GM18907 (cell line): ENCODE data around the gene GAB2.

ENCODE experiments used
- ATAC-seq: cut with Tn5 transposase; IDR thresholded peaks from one replicate; pipeline ENCODE4 v1.9.1; 2021; ENCODE audit warnings: mild to moderate bottlenecking, moderate library complexity; ENCODE audit not compliant: unreplicated experiment

Gene GAB2

DNA sequence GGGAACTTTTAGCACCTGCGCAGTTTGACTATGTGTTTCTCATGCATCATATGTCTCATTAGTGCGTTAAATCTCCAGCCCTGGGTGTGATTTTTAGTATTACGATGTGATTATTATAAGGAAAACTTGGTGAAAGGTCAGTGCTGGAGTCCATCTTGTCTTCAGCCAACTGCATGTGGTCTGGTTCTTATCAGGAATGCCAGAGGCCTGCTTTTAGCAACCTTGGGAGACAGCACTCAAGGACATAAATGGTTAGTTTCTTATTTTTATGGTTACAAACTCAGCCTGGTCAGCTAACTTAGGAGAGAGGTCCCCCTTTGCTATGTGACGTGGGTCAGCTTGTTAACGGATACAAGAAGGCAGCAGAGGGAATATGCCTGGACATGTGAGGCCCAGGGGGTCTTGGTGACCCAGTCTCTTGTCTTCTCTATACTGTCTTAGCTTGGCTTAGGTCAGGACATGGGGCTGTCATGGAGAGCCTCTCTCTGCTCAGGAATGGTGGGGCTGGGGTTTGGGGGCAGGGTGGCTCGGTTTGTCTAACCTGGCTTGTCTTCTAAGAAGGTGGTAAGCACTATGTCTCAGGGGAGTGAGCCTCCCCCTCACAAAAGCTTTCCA is 250.7 kb downstream of the GAB2 start:
- no peak for ATAC-seq
